C4-2B (cell line): ENCODE data around the gene MVD.

ENCODE experiments used
- CTCF ChIP-seq: fragments of 450-650 bp; conservative IDR thresholded peaks from 2 replicates; pipeline ENCODE4 v1.5.1; 2017; ENCODE audit warnings: mild to moderate bottlenecking
- ZFX ChIP-seq: fragments of 450-650 bp; IDR thresholded peaks from 2 replicates; pipeline ENCODE4 v1.6.1; 2017

- TF ChIP-seq CTCF (no peak), ZFX (no peak)
These were observed 49.6 kb downstream of the MVD start for GRCh38 chr16:88613293-88613692.
